GM21576 (cell line): ENCODE data around the gene CAPN5.
"Not testable (repeated sequence)": the region's sequence is repeated elsewhere in the genome, so short reads cannot be mapped to it uniquely, and the experiment has no call there.

Experiments
- ATAC-seq: cut with Tn5 transposase; IDR thresholded peaks from one replicate; pipeline ENCODE4 v1.9.1; 2021; ENCODE audit warnings: mild to moderate bottlenecking, moderate library complexity; ENCODE audit not compliant: unreplicated experiment

Gene CAPN5

DNA sequence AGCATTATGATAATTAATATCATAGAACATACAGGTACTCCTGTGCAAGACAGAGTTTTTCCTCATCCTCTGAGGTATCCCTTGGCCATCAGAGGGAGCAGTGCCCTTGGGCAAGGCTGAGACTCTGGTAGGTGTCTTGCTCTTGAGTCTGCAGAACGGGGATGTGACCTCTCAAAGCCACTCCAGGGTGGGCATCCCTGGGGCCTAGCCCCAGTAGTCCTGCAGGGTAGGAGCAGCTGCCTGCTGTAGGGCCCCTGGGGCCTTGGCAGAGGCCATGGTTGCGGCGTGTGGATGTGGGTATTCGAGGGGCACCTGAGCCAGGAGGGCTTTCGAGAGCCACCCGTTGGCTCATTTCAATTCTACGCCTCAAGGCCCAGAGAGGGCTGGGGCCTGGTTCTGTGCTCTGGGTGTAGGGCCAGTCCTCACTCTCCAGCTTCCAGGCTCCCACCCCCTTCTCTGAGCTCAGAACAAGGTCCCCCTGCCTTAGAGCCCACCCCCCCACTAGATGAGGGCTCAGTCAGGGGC is 28.1 kb downstream of the CAPN5 start:
- no peak for ATAC-seq

DNA sequence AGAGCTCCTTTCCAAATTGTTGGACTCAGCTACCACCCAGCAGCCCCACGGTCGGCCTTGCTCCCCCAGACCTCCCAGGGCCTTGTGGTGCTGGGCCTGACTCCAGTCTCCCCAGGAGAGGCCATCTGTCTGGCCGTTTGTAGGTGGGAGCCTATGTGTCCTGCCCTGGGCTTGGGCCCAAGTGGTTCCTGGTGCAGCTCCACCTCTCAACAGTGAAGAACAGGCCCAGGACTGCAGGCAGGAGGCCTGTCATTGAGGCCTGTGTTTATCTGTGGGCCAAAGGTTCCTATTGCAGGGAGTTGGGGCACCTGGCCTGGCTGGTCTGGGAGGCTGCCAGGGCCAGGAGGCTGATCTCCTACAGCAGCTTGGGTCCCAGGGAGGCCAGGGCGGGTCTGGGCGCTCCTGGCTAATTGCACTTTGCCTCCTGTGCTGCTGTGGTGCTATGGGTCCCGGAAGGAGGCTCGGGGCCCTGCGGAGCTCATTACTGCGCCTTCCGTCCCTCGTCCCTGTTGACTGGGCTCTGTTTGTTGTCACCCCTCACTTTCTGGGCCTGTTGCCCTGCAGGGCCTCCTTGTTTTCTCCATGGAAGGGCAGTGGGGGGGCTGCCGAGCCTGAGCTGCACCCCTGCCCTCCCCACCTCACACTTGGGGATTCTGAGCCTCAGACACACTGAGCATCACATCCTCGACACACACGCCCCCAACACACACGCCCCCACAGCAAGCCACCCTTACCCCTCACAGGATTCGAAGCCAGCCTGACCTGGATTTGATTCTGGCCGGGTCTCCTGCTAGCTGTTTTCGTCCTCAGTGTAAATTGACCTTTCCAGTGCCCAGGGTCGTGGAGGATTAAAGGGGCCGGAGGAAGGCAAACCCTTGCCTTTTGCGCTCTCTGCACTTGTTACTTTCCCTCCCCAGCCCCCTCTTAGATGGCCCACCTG is 29.1 kb downstream of the CAPN5 start:
- ATAC-seq: no peak

DNA sequence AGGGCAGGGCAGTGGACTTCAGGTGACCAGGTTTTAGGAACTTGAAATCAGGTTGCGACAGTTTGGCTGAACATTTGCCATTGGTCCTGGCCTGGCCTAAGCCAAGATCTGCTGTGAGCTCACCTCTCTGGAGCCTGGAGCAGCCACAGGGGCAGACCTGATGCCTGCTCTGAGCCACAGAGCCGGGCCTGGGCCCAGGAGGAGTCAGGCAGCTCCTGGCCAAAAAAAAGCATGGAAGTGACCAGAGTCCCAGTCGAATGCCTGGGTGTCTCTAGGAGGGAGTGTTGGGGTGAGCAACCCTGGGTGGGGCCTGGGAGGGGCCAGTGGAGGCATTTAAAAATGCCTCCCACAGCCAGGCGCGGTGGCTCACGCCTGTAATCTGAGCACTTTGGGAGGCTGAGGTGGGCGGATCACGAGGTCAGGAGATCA is 29.8 kb downstream of the CAPN5 start:
- no peak for ATAC-seq

GRCh38 chr11:77097180-77097579 is 30.4 kb downstream of the CAPN5 start:
- not testable (repeated sequence) for ATAC-seq

- no peak for ATAC-seq
These were observed 33.6 kb downstream of the CAPN5 start for GRCh38 chr11:77100166-77101042.

GRCh38 chr11:77101043-77101537 is 34.3 kb downstream of the CAPN5 start:
- ATAC-seq: no peak

GRCh38 chr11:77102246-77103210 is 35.8 kb downstream of the CAPN5 start, which contains the start of gene OMP:
Gene OMP, plus strand, starts transcription at chr11:77102840. Its CDS starts 0 bp downstream, at chr11:77102840.
- ATAC-seq: no peak

DNA sequence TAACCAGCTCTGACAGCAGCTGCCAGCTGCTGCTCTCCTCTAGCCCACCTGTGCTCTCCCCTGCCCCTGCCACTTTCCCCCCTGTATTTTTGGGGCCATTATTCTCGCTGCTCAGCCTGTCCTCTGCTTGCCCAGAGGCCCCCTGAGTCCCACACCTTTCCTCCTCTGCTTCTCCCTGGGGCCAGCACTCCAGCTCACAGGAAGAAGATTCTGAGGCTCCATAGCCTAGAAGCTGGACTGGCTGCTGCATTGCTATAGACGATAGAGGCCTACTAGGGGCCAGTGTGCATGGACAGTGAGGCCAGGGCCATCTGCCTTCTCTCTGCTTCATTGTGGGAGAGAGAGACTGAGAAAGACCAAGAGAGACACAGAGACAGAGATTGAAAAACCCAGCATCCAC is 36.5 kb downstream of the CAPN5 start:
- no peak for ATAC-seq

DNA sequence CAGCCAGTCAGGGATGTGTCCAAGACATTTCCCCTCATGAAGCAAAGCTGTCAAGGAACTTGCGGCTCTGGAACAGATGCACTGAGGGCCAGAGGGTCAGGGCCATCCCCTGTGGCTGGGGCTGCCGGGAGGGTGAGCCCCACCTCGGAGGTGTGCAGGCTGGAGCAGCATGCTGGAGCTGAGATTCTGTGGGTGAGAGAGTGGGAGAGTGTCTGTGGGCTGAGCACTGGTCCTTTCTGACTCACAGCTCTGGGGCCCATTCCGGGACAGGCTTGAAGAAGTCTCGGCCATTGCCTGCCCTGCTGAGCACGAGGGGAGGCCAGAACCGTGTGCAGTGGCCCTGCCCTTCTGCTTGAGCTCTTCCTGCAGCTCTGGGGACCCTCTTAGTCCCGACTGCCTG is 38.0 kb downstream of the CAPN5 start:
- no peak for ATAC-seq

- ATAC-seq: no peak
These were observed 39.5 kb downstream of the CAPN5 start for GRCh38 chr11:77106321-77106720.

DNA sequence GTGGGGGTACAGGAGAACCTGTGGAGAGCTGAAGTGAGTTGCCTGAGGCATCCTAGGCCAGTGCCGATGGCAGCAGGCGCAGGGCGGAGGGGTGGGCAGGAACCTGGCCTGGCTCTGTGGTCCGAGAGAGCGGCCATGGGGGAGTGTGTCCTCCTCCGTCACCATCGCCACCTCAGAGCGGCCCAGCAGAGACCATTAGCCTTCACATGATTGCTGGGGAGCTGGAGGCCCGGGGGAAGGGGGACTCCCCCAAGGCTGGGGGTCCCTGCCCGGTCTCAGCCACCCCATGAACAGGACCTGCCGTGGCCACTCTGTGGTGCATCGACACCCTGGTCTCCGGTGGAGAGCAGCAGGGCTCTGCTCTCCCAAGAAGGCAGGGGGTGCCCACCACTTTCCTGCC is 40.0 kb downstream of the CAPN5 start:
- no peak for ATAC-seq

DNA sequence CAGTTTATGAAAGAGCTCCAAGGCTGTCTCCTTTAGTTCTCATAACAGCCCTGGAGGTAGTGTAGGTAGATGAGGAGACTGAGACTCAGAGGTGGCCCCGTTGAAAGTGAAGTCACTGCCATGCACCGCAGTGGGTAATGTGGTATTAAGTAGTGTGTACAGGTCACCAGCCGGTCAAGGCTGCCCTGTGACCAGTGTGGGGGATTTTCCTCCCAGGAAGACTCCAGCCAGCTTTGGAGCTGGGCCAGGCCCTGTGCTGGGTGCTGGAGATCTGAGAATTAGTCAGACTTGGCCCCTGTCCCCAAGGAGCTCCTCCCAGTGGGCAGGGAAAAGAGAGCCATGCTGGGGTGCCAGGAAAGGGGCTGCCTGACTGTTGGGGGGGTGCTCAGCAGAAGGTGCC is 41.2 kb downstream of the CAPN5 start:
- no peak for ATAC-seq

- no peak for ATAC-seq
These were observed 41.7 kb downstream of the CAPN5 start for GRCh38 chr11:77108436-77108835.

GRCh38 chr11:77109236-77110019 is 42.7 kb downstream of the CAPN5 start:
- ATAC-seq: no peak

- ATAC-seq: no peak
These were observed 44.1 kb downstream of the CAPN5 start for GRCh38 chr11:77110836-77111235.

GRCh38 chr11:77111277-77111676 is 44.5 kb downstream of the CAPN5 start:
- ATAC-seq: no peak

GRCh38 chr11:77111946-77112345 is 45.2 kb downstream of the CAPN5 start:
- no peak for ATAC-seq

DNA sequence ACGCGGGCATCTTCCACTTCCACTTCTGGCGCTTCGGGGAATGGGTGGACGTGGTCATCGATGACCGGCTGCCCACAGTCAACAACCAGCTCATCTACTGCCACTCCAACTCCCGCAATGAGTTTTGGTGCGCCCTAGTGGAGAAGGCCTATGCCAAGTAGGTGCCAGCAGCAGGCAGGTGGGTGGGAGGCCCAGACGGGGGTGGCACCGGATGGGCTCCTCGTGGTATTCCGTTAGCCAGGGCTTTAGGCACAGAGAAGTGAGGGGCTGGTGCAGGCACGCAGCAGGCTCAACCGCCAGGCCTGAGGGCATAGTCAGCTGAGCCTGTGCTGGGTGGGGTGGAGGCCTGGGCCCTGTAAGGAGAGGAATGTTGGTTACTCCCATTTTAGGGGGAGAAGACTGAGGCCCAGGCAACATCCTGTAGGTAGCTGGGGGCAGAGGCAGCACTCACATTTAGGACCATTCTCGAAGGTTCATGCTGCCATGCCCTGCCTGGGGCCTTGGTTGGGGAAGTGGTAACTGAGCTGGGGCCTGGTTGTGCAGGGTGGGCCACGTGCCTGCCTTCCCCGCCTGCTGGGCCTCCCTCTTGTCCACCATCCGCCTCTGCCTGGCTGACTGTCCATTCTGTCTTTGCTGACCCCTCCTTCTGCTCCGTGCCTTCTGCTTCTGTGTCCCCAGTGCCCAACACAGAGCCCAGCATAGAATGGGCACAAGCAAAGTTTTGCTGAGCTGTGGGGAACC is 46.0 kb downstream of the CAPN5 start:
- ATAC-seq: no peak
